Superior temporal gyrus (tissue), 1 donor: ENCODE data around the gene FBXW9.
"Not testable (repeated sequence)": the region's sequence is repeated elsewhere in the genome, so short reads cannot be mapped to it uniquely, and the experiment has no call there.

Experiments used
- DNase-seq: peaks from one replicate; pipeline ENCODE4 v3.0.0-alpha.2; 2016; ENCODE audit errors: extremely low spot score

The FBXW9 gene

DNA sequence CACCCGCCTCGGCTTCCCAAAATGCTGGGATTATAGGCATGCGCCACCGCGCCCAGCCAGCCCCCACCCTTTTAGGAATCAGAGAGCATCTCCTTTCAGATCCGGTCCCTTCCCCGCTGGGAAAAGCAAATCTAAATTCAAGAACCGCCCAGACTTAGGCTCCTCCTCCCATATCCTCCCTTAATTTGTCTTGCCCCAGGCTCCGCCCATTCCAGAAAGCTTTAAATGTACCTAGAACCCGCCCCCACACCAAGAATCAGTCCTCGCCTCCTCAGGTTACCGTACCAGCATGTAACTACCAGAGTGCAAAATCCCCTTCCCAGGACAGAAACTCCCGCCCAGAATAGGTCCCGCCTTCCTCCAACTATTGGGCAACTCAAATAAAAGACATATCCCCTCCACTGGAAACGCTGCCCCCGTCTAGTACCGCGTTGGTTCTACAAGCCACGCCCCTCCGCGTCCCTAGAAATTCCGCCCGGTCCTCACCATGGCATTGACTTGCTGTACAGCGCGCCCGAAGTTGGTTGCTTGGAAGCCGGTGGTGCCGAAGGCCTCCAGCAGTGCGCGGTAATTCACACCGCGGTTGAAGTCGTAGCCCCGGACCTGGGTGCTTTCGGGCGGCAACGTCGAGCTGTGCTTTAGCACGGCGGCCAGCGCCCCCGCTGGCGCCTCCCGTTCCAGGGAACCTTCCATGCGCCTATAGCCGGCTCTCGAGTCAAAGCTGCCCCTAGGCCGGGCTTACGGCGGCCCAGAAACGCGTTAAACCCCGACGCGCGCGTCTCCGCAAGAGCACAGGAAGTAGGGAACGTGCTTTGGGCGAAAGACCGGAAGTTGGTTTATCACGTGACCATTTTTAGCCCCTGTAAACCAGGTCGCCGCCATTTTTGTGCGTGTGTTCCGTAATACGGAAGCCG lies 15.1 kb downstream of the FBXW9 start, which contains the start of gene DHPS:
TSS of gene DHPS (minus strand) at position 807 of the 914 bp plus-strand sequence. CDS start at position 693, 114 bp downstream.
- peak; percentile 99 for DNase-seq

DNA sequence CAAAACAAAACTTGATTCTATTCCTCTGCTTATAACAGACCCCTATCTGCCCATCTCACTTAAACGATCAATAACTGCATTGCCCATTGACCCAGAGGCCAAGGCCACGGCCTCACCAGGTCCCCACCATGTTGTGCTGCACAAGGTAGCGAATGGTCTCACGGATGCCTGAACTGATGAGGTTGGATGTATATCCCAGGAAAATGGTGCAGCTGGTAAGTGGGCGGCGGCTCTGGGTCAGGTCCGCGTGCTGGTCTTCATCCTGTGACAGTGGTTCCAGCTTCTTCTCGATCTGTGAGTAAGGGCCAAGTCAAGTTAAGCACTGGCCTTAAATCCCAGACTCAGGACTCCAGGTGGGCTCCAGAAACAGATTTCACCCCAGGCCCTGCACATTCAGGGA lies 16.4 kb downstream of the FBXW9 start:
- DNase-seq = no peak

DNA sequence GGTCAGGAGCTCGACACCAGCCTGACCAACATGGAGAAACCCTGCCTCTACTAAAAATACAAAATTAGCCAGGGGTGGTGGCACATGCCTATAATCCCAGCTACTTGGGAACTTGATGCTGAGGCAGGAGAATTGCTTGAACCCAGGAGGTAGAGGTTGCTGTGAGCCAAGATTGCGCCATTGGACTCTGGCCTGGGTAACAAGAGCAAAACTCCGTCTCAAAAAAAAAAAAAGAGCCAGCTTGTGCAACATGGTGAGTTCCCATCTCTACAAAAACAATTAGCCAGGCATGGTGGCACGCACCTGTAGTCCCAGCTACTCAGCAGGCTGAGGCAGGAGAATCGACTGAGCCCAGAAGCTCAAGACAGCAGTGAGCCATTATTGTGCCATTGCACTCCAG lies 18.4 kb downstream of the FBXW9 start:
- not testable (repeated sequence) for DNase-seq

DNA sequence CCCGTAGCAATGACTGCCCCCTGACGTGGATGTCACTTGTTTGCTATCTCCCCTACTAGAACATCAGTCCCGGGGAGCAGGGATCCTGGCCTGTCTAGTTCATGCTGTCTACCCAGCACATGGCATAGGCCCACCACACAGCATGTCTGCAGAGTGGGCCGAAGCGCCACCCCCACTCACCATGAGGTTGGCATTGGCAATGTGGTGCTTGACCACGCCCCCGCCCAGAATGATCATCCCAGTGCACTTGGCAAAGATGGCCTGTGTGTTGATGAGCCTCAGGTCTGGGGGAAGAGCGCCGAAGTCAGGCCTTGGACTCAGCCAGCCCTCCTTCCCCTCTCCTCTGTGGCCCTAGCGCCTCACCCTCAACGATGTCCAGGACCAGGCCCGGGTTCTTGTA lies 19.5 kb downstream of the FBXW9 start:
- DNase-seq = no peak

DNA sequence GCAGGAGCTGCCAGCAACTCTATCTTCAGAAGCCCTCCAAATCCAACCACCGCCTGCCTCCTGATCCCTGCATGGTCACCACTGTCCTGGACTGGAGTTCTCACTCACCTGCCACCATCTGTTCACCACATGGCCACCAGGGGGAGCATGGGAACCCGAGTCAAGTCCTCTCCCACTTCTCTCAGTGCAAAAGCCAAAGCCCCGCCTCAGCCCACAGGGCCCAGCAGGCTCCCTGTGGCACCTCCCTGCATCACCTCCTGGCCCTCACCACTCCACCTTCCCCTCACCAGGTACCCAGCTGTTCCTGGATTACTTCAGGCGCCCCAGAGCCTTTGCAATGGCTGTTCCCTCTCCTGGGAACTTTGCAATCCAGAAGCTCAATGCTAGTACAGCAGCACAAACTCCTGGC lies 20.0 kb downstream of the FBXW9 start:
- peak; percentile 76 for DNase-seq

DNA sequence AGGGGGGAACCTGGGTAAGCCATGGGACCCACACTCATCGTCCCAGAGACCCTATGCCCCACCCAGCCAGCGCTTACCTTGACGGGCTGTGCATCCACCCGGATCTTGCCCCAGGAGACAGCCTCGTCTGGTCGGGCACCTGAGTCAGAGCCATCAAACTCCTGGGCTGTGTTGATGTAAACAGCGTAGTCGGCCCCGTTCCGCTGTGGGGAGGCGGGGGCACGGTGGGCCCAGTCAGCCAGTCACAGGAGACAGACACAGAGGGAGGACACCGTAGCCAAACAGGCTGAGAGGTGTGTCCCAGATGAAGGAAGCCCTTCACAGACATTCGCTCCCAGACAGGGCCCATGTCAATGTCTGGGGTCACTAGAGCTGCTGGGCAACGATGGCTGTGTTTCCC lies 20.5 kb downstream of the FBXW9 start:
- no peak for DNase-seq

DNA sequence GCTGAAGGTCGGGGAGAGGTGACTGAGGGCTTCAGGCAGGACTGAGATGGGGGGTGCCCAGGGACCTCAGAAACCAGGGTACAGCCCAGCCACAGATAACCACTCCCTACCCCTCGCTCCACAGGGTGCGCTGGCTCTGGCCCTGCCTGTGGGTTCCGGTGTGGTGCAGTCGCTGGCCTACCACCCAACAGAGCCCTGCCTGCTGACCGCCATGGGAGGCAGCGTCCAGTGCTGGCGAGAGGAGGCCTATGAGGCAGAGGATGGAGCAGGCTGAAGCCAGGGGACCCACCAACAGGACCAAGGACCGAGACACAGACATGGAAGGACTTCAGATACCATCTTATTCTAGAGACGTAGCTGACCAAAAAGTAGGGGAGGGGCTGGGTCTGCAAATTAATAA lies 21.0 kb downstream of the FBXW9 start:
- no peak for DNase-seq

DNA sequence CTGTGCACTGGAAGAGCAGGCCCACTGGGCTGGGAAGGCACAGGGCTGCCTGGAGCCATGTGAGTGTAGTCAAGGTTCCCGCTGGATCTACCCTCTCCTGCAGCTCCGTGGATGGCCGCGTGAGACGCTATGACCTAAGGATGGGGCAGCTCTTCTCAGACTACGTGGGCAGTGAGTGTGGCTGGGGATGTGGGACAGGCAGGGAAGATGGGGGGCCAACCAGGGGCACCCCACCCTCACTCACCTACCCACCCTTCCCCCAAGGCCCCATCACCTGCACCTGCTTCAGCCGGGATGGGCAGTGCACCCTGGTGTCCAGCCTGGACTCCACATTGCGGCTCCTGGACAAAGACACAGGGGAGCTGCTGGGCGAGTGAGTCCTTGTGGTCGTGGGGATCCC lies 23.7 kb downstream of the FBXW9 start:
- DNase-seq = no peak

DNA sequence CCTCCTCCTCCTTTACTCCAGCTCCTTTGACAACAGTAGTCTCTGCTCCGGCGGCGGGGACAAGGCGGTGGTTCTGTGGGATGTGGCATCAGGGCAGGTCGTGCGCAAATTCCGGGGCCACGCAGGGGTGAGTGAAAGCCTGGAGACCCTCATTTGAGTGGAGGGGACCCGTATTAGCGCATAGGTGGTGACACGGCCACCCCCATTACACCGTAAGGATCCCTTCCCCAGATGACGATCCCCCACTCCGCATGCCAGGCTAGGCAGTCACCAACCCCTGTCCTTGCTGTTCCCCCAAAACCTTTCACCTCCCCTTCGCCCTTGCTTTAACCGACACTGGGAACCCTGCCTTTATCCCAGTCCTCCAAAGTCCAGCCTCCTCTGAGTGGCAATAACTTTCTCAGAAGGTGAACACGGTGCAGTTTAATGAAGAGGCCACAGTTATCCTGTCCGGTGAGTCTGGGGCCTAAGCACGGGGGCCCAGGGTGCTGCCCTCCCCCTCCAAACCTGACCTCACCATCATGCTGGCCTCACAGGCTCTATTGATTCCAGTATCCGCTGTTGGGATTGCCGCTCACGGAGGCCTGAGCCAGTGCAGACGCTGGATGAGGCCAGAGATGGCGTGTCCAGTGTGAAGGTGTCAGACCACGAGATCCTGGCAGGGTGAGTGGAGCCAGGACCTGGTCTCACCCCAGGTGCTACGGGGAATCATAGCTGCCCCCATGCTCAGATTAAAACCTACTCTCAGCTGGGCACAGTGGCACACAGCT lies 26.1 kb downstream of the FBXW9 start:
- no peak for DNase-seq

DNA sequence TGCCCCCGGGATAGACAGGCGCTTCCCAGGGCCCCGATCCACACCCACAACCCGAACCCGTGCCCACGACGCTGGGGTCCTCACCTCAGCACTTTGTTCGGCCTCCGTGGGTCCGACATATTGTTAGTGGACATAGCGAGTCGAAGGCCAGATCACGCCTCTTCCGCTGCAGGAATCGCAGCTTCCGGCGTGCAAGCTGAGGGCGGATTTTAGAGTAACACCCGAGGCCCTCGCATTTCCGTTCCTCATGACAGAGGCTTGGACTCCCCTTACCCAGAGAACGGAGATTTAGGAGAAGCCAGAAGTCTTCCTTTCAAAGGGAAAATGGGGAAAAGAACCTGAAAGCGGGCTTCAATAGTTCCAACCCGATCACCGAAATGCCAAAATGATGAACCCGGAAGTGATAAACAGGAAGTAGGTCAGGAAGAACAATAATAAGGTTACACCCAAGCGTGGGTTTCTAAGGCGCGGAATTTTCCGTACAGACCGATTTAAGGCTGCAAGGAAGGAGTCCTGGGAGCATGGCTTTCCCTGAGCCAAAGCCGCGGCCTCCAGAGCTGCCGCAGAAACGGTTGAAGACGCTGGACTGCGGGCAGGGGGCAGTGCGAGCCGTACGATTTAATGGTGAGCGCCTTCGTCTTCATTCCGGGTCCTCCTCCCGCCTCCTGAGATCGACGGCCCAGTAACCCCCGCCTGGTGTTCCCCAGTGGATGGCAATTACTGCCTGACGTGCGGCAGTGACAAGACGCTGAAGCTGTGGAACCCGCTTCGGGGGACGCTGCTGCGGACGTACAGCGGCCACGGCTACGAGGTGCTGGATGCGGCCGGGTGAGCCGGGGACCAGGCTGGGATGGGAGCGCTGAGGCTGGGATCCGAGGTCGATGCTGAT lies 26.9 kb downstream of the FBXW9 start:
- peak; percentile 93 for DNase-seq

DNA sequence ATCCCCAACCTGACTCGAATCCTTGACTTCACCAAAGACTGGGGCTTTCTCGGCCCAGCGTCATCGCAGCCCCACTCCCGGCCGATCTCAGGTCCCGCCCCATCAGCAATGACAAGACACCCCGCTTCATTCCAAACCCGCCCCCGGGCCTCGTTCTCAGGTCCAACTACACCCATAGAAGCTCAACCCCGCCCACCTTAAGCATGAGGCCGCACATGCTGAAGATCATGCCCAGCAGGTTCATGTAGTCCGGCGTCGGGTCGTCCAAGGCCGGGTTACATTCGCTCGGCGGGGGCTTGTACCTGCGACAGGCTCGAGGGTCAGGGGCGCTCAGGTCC lies 27.5 kb downstream of the FBXW9 start:
- no peak for DNase-seq

DNA sequence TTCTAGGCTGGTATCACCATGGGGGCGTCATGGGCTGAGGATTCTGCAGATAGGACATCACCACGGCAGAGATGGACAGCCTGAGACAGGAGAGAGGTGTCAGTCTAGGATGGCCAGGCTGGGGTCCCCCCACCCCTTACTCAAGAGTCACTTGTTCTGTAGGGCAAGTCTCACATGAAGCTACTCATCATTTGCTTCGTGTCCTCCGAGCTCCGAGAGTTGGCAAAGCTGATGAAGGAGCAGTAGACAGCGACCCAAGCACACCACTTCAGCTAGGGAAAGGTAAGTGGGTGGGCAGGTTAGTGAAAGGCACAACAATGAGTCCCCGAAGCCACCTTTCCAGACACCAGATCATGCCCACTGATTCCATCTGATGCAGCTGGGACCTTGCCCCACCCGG lies 28.1 kb downstream of the FBXW9 start:
- DNase-seq = no peak

DNA sequence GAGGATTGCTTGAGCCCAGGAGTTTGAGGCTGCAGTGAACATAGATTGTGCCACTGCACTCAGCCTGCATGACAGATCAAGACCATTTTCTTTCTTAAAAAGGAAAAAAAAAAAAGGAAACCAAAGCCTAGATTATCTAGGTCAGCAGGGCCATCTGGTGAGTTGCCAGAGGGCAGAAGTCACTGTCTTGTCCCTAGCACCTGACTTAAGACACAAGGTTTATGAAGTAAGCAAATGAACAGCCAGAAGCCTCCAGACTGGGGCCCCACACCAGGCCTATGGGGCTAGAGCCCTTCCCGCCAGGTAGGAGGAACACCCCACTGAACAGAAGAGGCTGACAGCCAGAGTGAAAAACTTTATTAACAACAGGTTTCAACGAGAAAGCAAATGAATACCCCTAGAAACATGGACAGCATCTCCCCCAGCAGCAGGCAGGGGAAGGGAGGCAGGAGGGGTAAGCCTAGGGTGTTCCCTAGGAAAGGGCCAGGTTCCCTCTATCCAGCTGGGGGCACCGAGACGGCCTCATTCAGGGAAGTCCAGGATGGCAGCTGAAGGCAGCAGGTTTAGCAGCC lies 28.6 kb downstream of the FBXW9 start:
- no peak for DNase-seq

DNA sequence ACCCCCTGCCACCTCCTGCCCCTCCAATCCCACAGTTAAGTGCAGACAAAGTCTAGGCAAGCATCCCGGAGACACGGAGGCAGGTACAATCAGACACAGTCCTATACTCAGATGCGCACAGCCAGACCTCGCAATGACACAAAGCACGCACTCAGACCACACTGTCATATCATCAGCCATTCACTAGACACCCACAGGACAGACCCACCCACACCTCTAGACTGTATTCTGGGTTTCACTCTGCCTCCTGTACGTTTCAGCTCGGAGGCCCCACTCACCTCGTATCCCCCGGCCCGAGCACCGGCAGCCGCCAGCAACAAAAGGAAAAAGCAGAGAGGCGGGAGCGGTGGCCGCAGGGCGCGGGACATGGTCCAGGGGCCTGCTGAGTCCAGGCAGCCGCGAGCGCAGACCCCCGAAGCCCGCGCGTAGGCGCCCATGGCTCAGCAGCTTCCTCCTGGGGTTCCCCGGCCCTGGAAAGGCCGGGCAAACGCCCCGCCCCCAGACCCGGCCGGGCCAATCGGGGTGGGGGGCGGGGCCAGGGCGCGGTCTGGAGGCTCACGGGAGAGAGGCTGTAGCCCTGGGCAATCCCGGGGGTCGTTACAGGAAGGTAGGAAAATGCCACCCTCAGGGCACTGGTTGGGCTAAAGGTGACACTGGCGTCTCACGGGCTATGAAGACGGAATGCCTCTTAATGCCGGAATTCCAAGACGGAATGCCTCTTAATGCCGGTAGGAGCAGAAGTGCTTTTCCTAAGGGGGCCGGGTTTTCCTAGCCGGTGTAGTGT lies 30.0 kb downstream of the FBXW9 start, which contains the start of the genes MAN2B1 and WDR83:
TSS of gene MAN2B1 (minus strand) at position 478 of the 784 bp plus-strand sequence. CDS start at position 437, 41 bp downstream.
TSS of gene WDR83 (plus strand) at position 543 of the 784 bp plus-strand sequence. CDS start 2,984 bp downstream, outside the sequence.
- DNase-seq = peak; percentile 79

DNA sequence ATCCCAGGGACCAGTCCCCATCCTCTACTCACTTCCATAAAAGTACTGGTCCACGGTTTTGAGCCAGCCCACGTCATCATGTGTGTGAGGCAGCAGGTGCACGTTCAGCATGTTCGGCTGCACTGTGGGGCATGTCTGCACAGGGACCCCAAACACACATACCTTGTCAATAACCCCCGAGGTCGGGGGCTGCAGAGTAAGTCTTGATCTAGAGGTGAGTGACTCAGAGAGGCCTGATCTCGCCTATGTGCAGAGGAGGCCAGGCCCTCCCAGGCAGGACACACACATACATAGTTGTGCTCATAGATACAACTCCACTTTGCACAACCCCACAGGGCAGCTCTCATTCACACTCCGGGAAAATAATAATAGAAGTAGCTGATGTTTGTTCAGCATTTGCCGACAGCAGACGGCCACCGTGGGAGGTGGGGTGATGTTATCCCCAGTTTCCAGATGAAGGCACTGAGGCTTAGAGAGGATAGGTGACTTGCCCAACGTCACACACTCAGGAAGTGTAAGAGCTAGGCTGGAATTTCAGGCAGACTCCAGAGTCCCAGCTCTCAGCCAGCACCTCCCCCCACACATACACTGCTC lies 30.7 kb downstream of the FBXW9 start:
- DNase-seq = no peak

DNA sequence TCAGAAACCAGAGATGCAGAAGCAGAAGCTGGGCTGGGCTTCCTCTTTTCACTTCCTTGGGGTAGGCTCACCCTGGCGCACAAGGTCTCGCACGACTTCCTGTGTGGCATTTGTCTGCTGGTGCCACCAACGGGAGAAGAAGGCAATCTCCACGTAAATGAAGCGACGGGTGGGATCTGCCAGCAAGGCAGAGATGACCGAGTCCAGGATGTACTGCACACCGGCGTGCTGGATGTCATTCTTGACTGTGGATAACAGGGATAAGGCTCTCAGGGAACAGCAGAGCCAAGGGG lies 31.2 kb downstream of the FBXW9 start:
- DNase-seq = peak; percentile 12

DNA sequence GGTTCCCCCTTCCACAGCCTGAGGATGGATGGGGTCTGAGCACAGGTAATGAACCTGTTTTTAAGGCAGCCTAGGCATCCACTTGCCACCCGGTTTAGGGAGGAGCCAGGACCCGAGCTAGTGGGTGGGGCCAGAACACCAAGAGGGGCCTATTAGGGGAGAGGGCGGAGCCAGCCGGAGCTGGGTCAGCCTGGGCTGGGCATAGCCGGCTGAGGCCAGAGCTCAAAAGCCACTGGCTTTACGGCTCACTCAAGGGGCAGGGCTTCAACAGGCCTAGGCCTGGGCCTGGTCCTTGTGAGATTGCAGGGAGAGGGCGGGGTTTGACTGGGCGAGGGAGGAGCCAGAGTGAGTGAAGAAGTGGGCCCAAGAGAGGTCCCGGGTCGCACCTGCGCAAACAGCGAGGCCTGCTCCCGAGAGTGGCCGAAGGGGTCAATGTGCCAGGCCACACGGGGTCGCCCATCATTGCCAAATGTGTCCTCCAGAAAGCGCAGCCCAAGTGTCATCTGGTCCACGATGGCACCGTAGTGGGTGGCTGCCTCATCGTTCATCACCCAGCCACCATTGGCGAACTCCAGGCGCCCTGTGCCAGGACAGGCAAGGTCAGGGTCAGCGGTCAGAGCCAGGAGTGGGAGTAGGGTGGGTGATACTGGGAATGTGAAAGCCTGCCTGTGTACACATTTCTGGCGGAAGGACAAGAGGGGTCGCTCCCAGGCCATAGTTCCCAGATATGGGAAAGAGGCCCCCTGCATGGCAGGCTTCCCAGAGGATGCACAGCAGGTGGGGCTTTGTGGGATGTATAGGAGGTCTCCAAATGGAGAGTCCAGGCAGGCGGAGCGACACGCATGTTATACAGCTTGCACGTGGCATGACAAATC lies 31.8 kb downstream of the FBXW9 start:
- DNase-seq = no peak

DNA sequence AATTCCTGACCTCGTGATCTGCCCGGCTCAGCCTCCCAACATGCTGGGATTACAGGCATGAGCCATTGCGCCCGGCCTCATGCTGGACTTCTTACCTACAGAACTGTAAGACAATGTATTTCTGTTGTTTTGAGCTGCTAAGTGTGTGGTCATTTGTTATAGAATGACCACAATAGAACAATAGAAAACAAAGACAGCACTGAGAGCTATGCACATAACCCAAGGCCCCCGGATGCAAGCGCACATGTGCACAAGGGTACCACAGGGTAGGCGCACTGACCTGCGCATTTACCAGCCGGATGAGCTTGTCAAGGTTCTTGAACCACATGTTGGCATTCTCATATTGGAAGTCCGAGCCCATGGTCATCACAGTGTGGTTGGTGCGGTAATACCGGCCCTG lies 35.5 kb downstream of the FBXW9 start:
- DNase-seq = peak; percentile 74

DNA sequence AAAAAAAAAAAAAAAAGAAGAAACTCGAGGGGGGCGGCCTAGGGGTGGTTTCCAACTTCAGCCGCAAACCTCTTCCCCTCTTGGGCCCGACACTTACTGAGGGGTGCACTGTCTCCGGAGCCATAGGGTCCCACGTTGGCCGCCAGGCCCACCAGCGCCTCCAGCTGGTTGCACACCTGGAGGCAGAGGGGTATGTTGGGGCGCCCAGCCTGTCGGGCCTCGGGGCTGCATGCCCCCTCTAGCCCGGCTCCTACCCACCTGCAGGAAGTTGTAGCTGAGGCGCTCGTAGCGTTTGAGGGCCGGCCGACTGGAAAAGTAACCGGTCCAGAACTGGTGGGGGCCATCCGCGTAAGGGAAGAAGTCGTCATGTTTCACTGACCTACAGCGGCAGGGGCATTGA lies 38.5 kb downstream of the FBXW9 start:
- DNase-seq = no peak
